Left ventricle myocardium inferior (tissue), 1 donor: ENCODE measurements around the gene SEMA6A. TPM values are rescaled to one million over a fixed set of nuclear protein-coding genes. Genes with fewer than 3 reads are reported as not detected.
"Not testable (repeated sequence)": the region's sequence is repeated elsewhere in the genome, so short reads cannot be mapped to it uniquely, and the experiment has no call there.

ENCODE experiments used
- DNase-seq: peaks from one replicate; pipeline ENCODE4 v3.0.0-alpha.2; 2020
- H3K27ac ChIP-seq: fragments of 200-600 bp; replicated peaks from 2 replicates; pipeline ENCODE4 v1.8.0; 2021
- H3K27me3 ChIP-seq: fragments of 200-600 bp; 2 replicates; pipeline ENCODE4 v1.8.0; 2021; ENCODE audit warnings: low read depth
- H3K36me3 ChIP-seq: fragments of 200-600 bp; 2 replicates; pipeline ENCODE4 v1.8.0; 2021
- H3K4me1 ChIP-seq: fragments of 200-600 bp; 2 replicates; pipeline ENCODE4 v1.8.0; 2021
- H3K4me3 ChIP-seq: fragments of 200-600 bp; 2 replicates; pipeline ENCODE4 v1.8.0; 2021; ENCODE audit warnings: mild to moderate bottlenecking, moderate library complexity
- H3K9me3 ChIP-seq: fragments of 200-600 bp; replicated peaks from 2 replicates; pipeline ENCODE4 v1.8.0; 2021
- intact Hi-C: fragments of 100-400 bp; cut with micrococcal nuclease; formaldehyde crosslinking; loops from one replicate; pipeline ENCODE4 v1.11.0; 2022
- total RNA-seq: library from RNA; stranded (reverse); fragmentation: NEBNext Ultra II Directional; extraction: Animal tissue kit (Norgen Biotek cat#: 25700); gene quantifications from one replicate; pipeline ENCODE4 v1.2.1, GENCODE V29; 2021
- TF ChIP-seq, protein P1 (sequence below): fragments of 200-600 bp; IDR thresholded peaks from 2 replicates; pipeline ENCODE4 v1.8.0; 2021; ENCODE audit warnings: antibody characterized with exemption, mild to moderate bottlenecking, borderline replicate concordance
- donor health status: DM: no; HTN: yes; CAD: no; lungs with severe emphysema.

The SEMA6A gene
- total RNA-seq, 1 donor from 2014 or later, result 6.3 TPM

DNA sequence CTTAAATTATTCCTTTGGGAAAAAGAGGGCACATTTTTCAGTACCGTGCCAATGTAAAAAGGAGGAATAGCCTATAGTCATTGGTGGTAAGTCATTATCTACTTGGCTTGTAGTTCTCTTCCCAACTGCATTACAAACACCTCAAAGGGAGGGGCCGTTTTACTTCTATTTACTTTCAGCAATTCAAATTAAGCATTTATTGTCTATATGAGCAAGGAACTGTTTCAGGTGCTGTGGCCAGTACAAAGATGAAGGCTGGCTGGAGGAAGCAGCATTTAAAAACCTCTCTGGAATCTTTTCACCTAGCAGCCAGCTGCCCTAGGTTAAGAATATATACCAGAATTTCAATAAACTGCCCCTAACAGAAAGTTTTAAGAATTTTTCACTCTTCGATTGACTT, 48.9 kb downstream of the SEMA6A start:
- Histone ChIP-seq H3K9me3 (no peaks in the 10 kb centered on the region), H3K27me3 (no peaks in the 10 kb centered on the region), H3K27ac (no peak overlapping the region), H3K4me1 (peaks cover 54% of the 10 kb centered on the region), H3K36me3 (no peaks in the 10 kb centered on the region), H3K4me3 (no peak overlapping the region)
- intact Hi-C loops, result no loop called here
- TF ChIP-seq, protein P1, sequence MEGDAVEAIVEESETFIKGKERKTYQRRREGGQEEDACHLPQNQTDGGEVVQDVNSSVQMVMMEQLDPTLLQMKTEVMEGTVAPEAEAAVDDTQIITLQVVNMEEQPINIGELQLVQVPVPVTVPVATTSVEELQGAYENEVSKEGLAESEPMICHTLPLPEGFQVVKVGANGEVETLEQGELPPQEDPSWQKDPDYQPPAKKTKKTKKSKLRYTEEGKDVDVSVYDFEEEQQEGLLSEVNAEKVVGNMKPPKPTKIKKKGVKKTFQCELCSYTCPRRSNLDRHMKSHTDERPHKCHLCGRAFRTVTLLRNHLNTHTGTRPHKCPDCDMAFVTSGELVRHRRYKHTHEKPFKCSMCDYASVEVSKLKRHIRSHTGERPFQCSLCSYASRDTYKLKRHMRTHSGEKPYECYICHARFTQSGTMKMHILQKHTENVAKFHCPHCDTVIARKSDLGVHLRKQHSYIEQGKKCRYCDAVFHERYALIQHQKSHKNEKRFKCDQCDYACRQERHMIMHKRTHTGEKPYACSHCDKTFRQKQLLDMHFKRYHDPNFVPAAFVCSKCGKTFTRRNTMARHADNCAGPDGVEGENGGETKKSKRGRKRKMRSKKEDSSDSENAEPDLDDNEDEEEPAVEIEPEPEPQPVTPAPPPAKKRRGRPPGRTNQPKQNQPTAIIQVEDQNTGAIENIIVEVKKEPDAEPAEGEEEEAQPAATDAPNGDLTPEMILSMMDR, result no peak
- no peak for DNase-seq

DNA sequence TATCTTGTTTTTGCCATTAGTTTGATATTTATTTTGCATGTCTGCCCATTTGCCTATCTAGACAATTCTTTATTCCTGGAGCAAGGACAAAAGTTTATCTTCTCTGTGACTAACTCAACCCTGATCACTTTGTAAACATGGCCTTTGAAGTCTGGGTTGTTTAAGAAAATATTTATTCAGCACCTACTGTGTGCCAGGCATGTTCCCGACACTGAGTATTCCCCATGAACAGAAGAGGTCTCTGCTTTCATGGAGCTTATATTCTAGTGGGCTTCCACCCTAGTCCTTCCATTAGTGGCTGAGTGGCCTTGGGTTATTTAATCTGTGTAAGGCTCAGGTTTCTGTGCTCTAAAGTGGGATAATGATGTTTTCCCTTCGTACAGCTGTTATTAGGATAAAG, 49.7 kb downstream of the SEMA6A start:
- Histone ChIP-seq H3K4me3 (no peak overlapping the region), H3K27me3 (no peaks in the 10 kb centered on the region), H3K9me3 (no peaks in the 10 kb centered on the region), H3K27ac (no peak overlapping the region), H3K4me1 (peaks cover 56% of the 10 kb centered on the region), H3K36me3 (no peaks in the 10 kb centered on the region)
- intact Hi-C loops, result no loop called here
- DNase-seq, result no peak
- TF ChIP-seq, protein P1, result no peak

DNA sequence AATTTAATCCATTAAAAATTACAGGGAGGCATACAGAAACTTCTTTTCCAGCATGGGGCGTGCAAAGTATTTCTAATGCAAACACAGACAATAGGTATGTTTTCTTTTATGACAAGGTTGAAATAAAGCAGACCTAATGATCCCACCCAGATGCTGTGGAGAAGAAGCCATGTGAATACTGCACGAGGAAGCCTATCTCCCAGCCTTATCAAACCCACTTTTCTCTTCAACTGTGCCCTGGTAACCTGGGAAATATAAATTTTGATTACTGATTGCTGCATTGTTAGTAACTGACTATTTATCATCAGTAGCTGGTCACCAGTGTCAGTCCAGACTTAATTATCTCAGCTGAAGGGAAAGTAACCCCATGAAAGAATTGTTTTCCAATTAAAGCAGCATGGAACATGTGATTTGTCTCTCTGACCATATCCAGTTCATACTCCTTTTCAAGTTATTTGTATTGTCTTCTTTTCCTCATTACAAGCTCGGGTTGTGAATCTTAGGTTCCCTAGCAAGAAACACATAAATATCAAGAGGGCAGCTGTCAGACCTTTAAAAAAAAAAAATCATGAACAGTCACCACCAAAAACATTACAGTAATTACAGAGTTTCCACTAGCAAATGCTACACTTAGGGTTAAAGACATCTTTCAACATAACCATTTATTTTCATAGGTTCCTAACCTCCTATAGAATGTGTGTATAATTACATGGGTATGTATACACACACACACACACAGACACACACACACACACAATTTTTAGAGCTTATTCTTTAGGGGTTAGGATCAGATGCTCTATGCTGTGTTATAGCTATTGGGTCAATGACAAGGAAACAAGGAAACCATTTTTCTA, 50.3 kb downstream of the SEMA6A start:
- intact Hi-C loops, result no loop called here
- no peak overlapping the region for H3K4me3 ChIP-seq
- TF ChIP-seq, protein P1, result no peak
- no peaks in the 10 kb centered on the region for H3K9me3 ChIP-seq
- no peaks in the 10 kb centered on the region for H3K36me3 ChIP-seq
- DNase-seq, result no peak
- H3K27ac ChIP-seq, result no peak overlapping the region
- H3K27me3 ChIP-seq, result no peaks in the 10 kb centered on the region
- H3K4me1 ChIP-seq, result peaks cover 50% of the 10 kb centered on the region

DNA sequence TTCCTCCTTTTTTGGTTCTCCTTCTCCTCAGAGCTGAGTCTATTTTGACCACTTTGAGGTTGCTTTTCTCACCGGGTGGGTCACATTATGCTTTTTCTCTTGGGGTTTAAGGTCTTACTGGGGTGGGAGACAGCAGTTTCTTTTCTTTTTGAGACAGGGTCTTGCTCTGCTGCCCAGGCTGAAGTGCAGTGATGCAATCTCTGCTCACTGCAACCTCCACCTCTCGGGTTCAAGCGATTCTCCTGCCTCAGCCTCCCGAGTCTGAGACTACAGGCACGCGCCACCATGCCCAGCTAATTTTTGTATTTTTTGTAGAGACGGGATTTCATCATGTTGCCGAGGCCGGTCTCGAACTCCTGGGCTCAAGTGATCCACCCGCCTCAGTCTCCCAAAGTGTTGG, 51.4 kb downstream of the SEMA6A start:
- H3K4me3 ChIP-seq, H3K27ac ChIP-seq, H3K9me3 ChIP-seq, H3K27me3 ChIP-seq, intact Hi-C loops, H3K36me3 ChIP-seq, DNase-seq: not testable (repeated sequence)
- H3K4me1 ChIP-seq, result peaks cover 50% of the 10 kb centered on the region

DNA sequence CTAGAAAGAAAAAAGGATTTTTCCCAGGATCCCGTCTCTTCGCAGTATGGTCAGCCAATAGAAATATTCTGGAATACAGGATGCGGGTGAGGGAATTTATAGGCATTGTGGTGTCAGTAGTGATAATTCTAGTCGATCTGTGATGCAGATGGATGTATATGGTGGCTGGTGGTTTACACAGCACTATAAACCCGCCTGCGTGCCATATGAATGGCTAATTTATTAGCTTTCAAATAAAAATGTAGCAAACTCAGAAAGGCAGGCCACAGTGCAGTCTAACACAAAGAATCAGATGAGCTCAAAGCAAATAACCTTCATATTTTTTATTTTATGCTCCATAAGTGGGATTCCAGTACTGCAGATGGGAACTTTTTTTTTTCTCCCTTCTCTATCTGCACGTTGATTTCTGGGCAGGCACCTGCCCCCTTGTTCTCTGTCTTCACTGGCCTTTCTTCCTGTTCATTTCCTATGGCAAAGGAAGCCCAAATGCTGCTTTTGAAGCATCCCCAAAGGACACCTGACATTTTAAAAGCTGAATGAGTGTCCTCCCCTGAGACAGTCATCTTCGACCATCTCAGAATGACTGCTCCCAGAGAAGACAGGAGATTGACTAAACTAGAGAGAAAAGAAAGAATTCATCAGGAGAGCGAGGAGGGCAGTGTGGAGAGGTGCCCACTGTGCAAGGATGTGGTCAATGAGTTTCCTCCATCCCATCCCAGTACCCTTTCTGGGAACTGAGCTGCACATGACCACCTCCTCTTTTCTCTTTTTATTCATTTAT, 52.1 kb downstream of the SEMA6A start:
- H3K27me3 ChIP-seq, result no peaks in the 10 kb centered on the region

More for the DNA sequence above, 52.1 kb downstream of the SEMA6A start:
- peaks cover 53% of the 10 kb centered on the region for H3K4me1 ChIP-seq
- intact Hi-C loops, result no loop called here
- H3K9me3 ChIP-seq, result no peaks in the 10 kb centered on the region
- TF ChIP-seq, protein P1, result no peak
- H3K36me3 ChIP-seq, result no peaks in the 10 kb centered on the region
- no peak for DNase-seq
- no peak overlapping the region for H3K27ac ChIP-seq
- H3K4me3 ChIP-seq, result no peak overlapping the region
